Measurements from ENCODE around the gene SEC23B.
A peak's percentile ranks its signal among the peaks of the same experiment; 100 is the strongest.

SEC23B gene

DNA sequence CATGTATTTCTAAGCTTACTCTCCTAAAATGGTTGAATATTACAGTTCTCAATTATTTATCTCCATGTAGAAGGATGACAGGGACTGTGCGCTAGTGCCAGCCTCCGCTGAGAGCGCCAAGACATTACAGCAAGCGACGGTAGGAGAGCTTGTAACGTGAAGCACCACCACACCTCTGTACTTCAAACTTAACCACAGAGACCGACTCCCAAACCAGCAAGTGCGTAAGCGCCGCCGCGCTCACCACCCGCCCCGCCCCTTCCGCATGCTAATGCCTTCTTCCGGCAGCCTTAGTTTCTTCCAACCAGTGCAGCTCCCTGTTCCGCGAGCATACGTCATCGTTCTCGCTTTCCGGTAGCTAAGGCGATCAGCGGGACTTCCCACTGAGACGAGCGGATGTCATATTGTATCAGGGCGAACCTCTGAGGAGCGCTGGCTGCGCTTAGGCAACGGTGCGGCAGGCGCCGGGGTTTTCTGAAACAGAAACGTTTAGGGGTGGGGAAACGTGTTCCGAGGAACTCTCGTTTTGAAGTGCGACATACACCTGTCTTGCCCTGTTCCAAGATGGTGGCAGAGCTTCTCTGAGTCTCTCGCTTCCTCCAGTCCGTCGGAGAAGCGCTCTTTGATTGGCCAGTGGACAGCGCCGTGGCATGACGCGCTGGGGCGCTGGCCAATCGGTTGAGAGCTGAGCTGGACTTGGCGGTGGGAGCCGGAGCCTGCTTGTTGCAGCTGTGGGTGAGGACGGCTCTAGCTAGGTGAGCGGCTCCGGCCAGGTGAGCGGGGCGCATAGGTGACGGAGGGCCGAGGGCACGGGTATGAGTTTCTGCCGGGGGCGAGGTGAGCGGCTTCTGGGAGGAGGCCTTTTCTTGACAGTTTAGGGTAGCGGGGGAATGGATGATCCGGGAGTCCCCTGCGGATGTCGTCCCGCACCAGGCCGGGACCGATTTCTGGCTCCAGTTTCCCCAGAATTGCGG is at the start of gene SEC23B:
Gene SEC23B, plus strand, starts transcription at position 723 of the 974 bp plus-strand sequence. CDS start 2,896 bp downstream, outside the sequence.
- H3K4me3 ChIP-seq (ENCODE audit: low read depth, low read length), result peak within 1 kb of the TSS; percentile 86
- DNase-seq (ENCODE audit: low read depth), result peak; percentile 97
- TF ChIP-seq CTCF (IDR thresholded peaks at IDR 0.05; ENCODE audit: control insufficient read depth, extremely low read depth, insufficient read depth), result no peak

GRCh38 chr20:18465536-18466200 is 42.1 kb upstream of the SEC23B start:
- no peak for DNase-seq (ENCODE audit: low read depth)
- H3K4me3 ChIP-seq (ENCODE audit: low read depth, low read length), result peak overlapping the region; percentile 68
- TF ChIP-seq CTCF (IDR thresholded peaks at IDR 0.05; ENCODE audit: control insufficient read depth, extremely low read depth, insufficient read depth), result no peak

GRCh38 chr20:18466574-18466893 is 41.2 kb upstream of the SEC23B start:
- TF ChIP-seq CTCF (IDR thresholded peaks at IDR 0.05; ENCODE audit: control insufficient read depth, extremely low read depth, insufficient read depth), result no peak
- DNase-seq (ENCODE audit: low read depth), result no peak
- H3K4me3 ChIP-seq (ENCODE audit: low read depth, low read length), result peak overlapping the region; percentile 68

GRCh38 chr20:18466894-18467730 is 40.6 kb upstream of the SEC23B start, which contains the start of the genes DZANK1 and POLR3F:
TSS of gene DZANK1 (minus strand) at chr20:18467030. CDS start at chr20:18465358, 1,672 bp downstream.
TSS of gene POLR3F (plus strand) at chr20:18467390. CDS start at chr20:18467507, 117 bp downstream.
- peak; percentile 90 for DNase-seq (ENCODE audit: low read depth)
- no peak for TF ChIP-seq CTCF (IDR thresholded peaks at IDR 0.05; ENCODE audit: control insufficient read depth, extremely low read depth, insufficient read depth)
- peak within 1 kb of the TSS; percentile 68 for H3K4me3 ChIP-seq (ENCODE audit: low read depth, low read length)

DNA sequence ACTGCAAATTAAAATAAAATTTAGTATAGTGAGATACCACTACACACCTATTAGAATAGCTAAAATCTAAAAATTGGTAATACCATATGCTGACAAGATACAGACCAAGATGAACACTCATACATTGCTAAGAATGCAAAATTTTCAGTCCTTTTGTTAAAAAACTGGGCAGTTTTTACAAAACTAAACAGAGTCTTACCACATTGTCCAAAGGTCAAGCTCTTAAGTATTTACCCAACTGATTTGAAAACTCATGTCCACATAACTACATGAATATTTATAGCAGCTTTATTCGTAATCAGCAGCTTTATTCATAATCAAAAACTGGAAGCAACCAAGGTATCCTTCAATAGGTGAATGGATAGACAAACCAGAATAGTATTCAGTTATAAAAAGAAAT is 30.5 kb upstream of the SEC23B start:
- TF ChIP-seq CTCF (IDR thresholded peaks at IDR 0.05; ENCODE audit: control insufficient read depth, extremely low read depth, insufficient read depth), result no peak
- no peak overlapping the region for H3K4me3 ChIP-seq (ENCODE audit: low read depth, low read length)
- no peak for DNase-seq (ENCODE audit: low read depth)

DNA sequence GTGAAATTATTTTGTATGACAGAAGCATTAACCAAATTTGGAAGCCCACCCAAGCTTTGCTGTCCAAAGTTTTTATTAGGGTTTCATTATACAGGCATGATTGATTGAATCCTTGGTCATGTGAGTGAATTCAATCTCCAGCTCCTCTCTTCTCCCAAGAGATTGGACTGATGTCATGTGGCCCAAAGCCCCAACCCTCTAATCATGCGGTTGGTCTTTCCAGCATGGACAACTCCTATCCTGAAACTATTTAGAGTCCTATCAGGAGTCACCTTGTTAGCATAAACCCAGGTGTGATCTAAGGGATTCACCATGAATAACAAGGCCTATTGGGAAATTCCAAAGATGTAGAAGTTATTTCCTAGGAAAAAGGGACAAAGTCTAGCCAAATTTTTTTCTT is 29.9 kb upstream of the SEC23B start:
- no peak for TF ChIP-seq CTCF (IDR thresholded peaks at IDR 0.05; ENCODE audit: control insufficient read depth, extremely low read depth, insufficient read depth)
- DNase-seq (ENCODE audit: low read depth), result no peak
- no peak overlapping the region for H3K4me3 ChIP-seq (ENCODE audit: low read depth, low read length)

Measured in LNCaP clone FGC (cell line).